K562 (cell line): ENCODE measurements around the gene ERGIC1. TPM values are rescaled to one million over a fixed set of nuclear protein-coding genes. Genes with fewer than 3 reads are reported as not detected.

Experiments used
- ATAC-seq: fragments of 200-7000 bp; cut with Tn5 transposase; 3 replicates; pipeline ENCODE4 v1.9.1; 2020; ENCODE audit warnings: moderate library complexity
- BruUV-seq: library from RNA; stranded (reverse); fragments of 400-500 nt; replicated peaks from 2 replicates; lab custom pipeline; 2021; lab: Mats Ljungman, UMichigan
- CTCF ChIA-PET: fragments of 300-600 bp; formaldehyde crosslinking; extraction: SDS; loops from one replicate; lab custom pipeline; 2021; ENCODE audit warnings: low intra/inter-chr PET ratio; lab: Yijun Ruan, JAX
- POLR2A ChIA-PET: fragments of 300-600, 350-650 bp; sonication (Branson Sonifier 250); formaldehyde crosslinking; extraction: SDS; loops from one replicate; lab custom pipeline; 2021; ENCODE audit warnings: antibody characterized with exemption, inconsistent platforms; lab: Yijun Ruan, JAX
- DNase-seq, 4 experiments: peaks; one replicate each; pipeline versions ENCODE4 v3.0.0 to v3.0.0-alpha.2; 2011 to 2018; ENCODE audit warnings: low spot score in 3 of 4, mixed read lengths in 3 of 4; ENCODE audit errors: extremely low read depth in 1 of 4
- FAIRE-seq: peaks from 2 replicates; lab custom pipeline; 2011; peaks lifted over from hg19 to GRCh38; lab: Jason Lieb, UNC
- H2AFZ ChIP-seq: 2 replicates; pipeline ENCODE4 v1.6.0; 2011; ENCODE audit warnings: low read depth, low read length, control low read depth, inconsistent platforms
- H3K27ac ChIP-seq: fragments of 200-600 bp; 3 replicates; pipeline ENCODE4 v1.8.0; 2011; ENCODE audit warnings: low read depth, mild to moderate bottlenecking, control low read depth, inconsistent platforms, low read length, moderate library complexity, mixed read lengths; ENCODE audit errors: extremely low read depth
- H3K27me3 ChIP-seq, 2 experiments: fragments of 300-600 bp in 1 of 2; 2 replicates in 1 of 2; 3 replicates in 1 of 2; pipeline versions ENCODE4 v1.6.0 to v1.8.0; 2011; ENCODE audit warnings: inconsistent platforms in 2 of 2, low read length in 2 of 2, mild to moderate bottlenecking in 1 of 2, mixed read lengths in 1 of 2, moderate library complexity in 1 of 2; ENCODE audit not compliant: control insufficient read depth in 2 of 2, insufficient read depth in 2 of 2
- H3K36me3 ChIP-seq: fragments of 300-600 bp; 3 replicates; pipeline ENCODE4 v1.8.0; 2011; ENCODE audit warnings: mild to moderate bottlenecking, low read length, inconsistent platforms; ENCODE audit not compliant: control insufficient read depth, insufficient read depth
- H3K4me1 ChIP-seq, 2 experiments: fragments of 200-600 bp in 1 of 2; replicated peaks in 1 of 2; 2 replicates in 1 of 2; 3 replicates in 1 of 2; pipeline versions ENCODE4 v1.5.1 to v1.8.0; 2011; ENCODE audit warnings: inconsistent platforms in 2 of 2, low read length in 2 of 2, mild to moderate bottlenecking in 1 of 2, mixed read lengths in 1 of 2, moderate library complexity in 1 of 2; ENCODE audit not compliant: control insufficient read depth in 2 of 2, insufficient read depth in 2 of 2
- H3K4me2 ChIP-seq: 2 replicates; pipeline ENCODE4 v1.6.1; 2011; ENCODE audit warnings: low read length, control low read depth, inconsistent platforms, mixed read lengths; ENCODE audit not compliant: insufficient read depth
- H3K4me3 ChIP-seq: fragments of 200-600 bp; sonication (generic), shearing (Covaris generic); 2 replicates; pipeline ENCODE4 v1.5.1; 2016; ENCODE audit warnings: control low read depth, inconsistent platforms
- H3K79me2 ChIP-seq: fragments of 200-600 bp; 3 replicates; pipeline ENCODE4 v1.8.0; 2011; ENCODE audit warnings: low read length, inconsistent platforms; ENCODE audit not compliant: control insufficient read depth, insufficient read depth
- H3K9ac ChIP-seq, 2 experiments: 2 replicates each; pipeline versions ENCODE4 v1.6.0 to v1.6.1; 2011; ENCODE audit warnings: low read depth in 2 of 2, low read length in 2 of 2, control low read depth in 1 of 2, inconsistent platforms in 1 of 2, mild to moderate bottlenecking in 1 of 2, mixed read lengths in 1 of 2; ENCODE audit not compliant: insufficient read depth in 1 of 2
- H3K9me1 ChIP-seq: one replicate; pipeline ENCODE4 v1.6.0; 2011; ENCODE audit warnings: inconsistent platforms, mild to moderate bottlenecking, low read length, moderate library complexity; ENCODE audit not compliant: control insufficient read depth, insufficient read depth
- H3K9me3 ChIP-seq: replicated peaks from 2 replicates; pipeline ENCODE4 v1.5.1; 2011; ENCODE audit warnings: low read depth, low read length, inconsistent platforms; ENCODE audit not compliant: control insufficient read depth, insufficient read depth
- H4K20me1 ChIP-seq: replicated peaks from 2 replicates; pipeline ENCODE4 v1.6.1; 2011; ENCODE audit warnings: low read length, inconsistent platforms, mixed read lengths; ENCODE audit not compliant: control insufficient read depth, insufficient read depth
- ARNT ChIP-seq, 2 experiments: fragments of 450-650 bp; IDR thresholded peaks; 2 replicates each; pipeline ENCODE4 v1.6.1; 2016; ENCODE audit warnings: mild to moderate bottlenecking in 1 of 2
- MYC ChIP-seq, 2 experiments: fragments of 250-450 bp in 1 of 2; sonication (Bioruptor Pico) in 1 of 2; IDR thresholded peaks; 2 replicates each; pipeline versions ENCODE4 v1.5.1 to v1.6.1; 2012 to 2021; ENCODE audit warnings: low read depth in 2 of 2, borderline replicate concordance in 1 of 2, improper control_type of control experiment in 1 of 2, low read length in 1 of 2, mild to moderate bottlenecking in 1 of 2, moderate library complexity in 1 of 2
- NR1H2 ChIP-seq: sonication (generic); formaldehyde crosslinking; IDR thresholded peaks from 2 replicates; pipeline ENCODE4 v1.4.0; 2020; ENCODE audit warnings: mild to moderate bottlenecking, missing genetic modification reagents
- NR3C1 ChIP-seq: sonication (generic); formaldehyde crosslinking; IDR thresholded peaks from 2 replicates; pipeline ENCODE4 v1.8.1; 2022; ENCODE audit warnings: missing genetic modification reagents
- PHF8 ChIP-seq: fragments of 200-600 bp; sonication (generic); IDR thresholded peaks from 2 replicates; pipeline ENCODE4 v1.6.1; 2012; ENCODE audit warnings: mixed run types, mild to moderate bottlenecking, inconsistent platforms, low read length, moderate library complexity, borderline replicate concordance
- POLR2B ChIP-seq: fragments of 450-650 bp; IDR thresholded peaks from 2 replicates; pipeline ENCODE4 v1.6.1; 2018; ENCODE audit warnings: low read depth; ENCODE audit not compliant: partially characterized antibody
- PTRF ChIP-seq: fragments of 450-650 bp; IDR thresholded peaks from 2 replicates; pipeline ENCODE4 v1.6.1; 2016; ENCODE audit warnings: mild to moderate bottlenecking, missing genetic modification characterization, missing compliant biosample characterization
- RAD51 ChIP-seq: fragments of 450-650 bp; IDR thresholded peaks from 2 replicates; pipeline ENCODE4 v1.7.1; 2016; ENCODE audit warnings: low read depth, mild to moderate bottlenecking, borderline replicate concordance
- TBL1XR1 ChIP-seq, 2 experiments: IDR thresholded peaks; 2 replicates each; pipeline ENCODE4 v1.6.1; 2012; ENCODE audit warnings: improper control_type of control experiment in 2 of 2, low read length in 2 of 2, mild to moderate bottlenecking in 1 of 2
- ZNF24 ChIP-seq: fragments of 450-650 bp; IDR thresholded peaks from 2 replicates; pipeline ENCODE4 v1.6.1; 2016
- ZNF282 ChIP-seq: sonication (generic); formaldehyde crosslinking; IDR thresholded peaks from 2 replicates; pipeline ENCODE4 v1.8.1; 2023; ENCODE audit warnings: missing genetic modification reagents
- ZNF444 ChIP-seq: fragments of 250-450 bp; sonication (Bioruptor Pico); IDR thresholded peaks from 2 replicates; pipeline ENCODE4 v1.4.0; 2020; ENCODE audit warnings: mild to moderate bottlenecking, moderate library complexity
- ZNF75A ChIP-seq: fragments of 450-650 bp; formaldehyde crosslinking; IDR thresholded peaks from 2 replicates; pipeline ENCODE4 v1.4.0; 2020; ENCODE audit warnings: mild to moderate bottlenecking
- WGBS: fragments of 100-300 bp; shearing (Covaris generic); methylation state at CpG from one replicate; pipeline ENCODE4 v1.1.6; 2016; ENCODE audit warnings: low coverage, mixed read lengths; ENCODE audit not compliant: insufficient coverage; ENCODE audit errors: missing lambda C conversion rate; 5-methylcytosine and 5-hydroxymethylcytosine counted together
- in situ Hi-C: fragments of 300-500 bp; cut with MboI; formaldehyde crosslinking; loops from 4 replicates; pipeline ENCODE4 v1.15.0; 2018; ENCODE audit warnings: inconsistent platforms, mixed read lengths
- intact Hi-C: fragments of 100-400 bp; cut with micrococcal nuclease; formaldehyde crosslinking; loops from 2 replicates; pipeline ENCODE4 v1.14.2; 2022
- polyA plus RNA-seq, 8 experiments: library from polyadenylated mRNA; depleted of rRNA in 4 of 8; stranded (reverse) in 5 of 8; unstranded in 3 of 8; fragments of >200 nt; fragmentation: Nextera tagmentation in 2 of 8; fragmentation: Illumina TruSeq in 1 of 8; extraction: Ambion mirVana in 2 of 8; extraction: Trizol in 1 of 8; gene quantifications; 2 replicates each; pipeline versions ENCODE4 v1.2.1 to v1.2.3, GENCODE V29; 2011 to 2014; ENCODE audit warnings: inconsistent platforms in 1 of 8, missing spikeins in 1 of 8
- total RNA-seq, 7 experiments: library from RNA; depleted of rRNA in 6 of 7; stranded (reverse); fragments of >200 nt in 6 of 7; fragmentation: Illumina TruSeq in 2 of 7; extraction: Trizol in 2 of 7; gene quantifications; 2 replicates each; pipeline versions ENCODE4 v1.2.1 to v1.2.3, GENCODE V29; 2011 to 2021; ENCODE audit warnings: low replicate concordance in 1 of 7
- TF ChIP-seq, protein P1 (sequence below): fragments of 450-650 bp; IDR thresholded peaks from one replicate; pipeline ENCODE4 v1.6.1; 2018; ENCODE audit warnings: mild to moderate bottlenecking, moderate library complexity; ENCODE audit not compliant: partially characterized antibody
- TF ChIP-seq, protein P2 (sequence below): IDR thresholded peaks from 2 replicates; pipeline ENCODE4 v1.6.1; 2014; ENCODE audit warnings: antibody characterized with exemption

ERGIC1 gene
- total and polyA plus RNA-seq, 9 of the 15 experiments (the other 6 are each of a cell fraction or from before 2014, with no cell fraction given), result 5.5 to 68.4 (median 36.4) TPM

DNA sequence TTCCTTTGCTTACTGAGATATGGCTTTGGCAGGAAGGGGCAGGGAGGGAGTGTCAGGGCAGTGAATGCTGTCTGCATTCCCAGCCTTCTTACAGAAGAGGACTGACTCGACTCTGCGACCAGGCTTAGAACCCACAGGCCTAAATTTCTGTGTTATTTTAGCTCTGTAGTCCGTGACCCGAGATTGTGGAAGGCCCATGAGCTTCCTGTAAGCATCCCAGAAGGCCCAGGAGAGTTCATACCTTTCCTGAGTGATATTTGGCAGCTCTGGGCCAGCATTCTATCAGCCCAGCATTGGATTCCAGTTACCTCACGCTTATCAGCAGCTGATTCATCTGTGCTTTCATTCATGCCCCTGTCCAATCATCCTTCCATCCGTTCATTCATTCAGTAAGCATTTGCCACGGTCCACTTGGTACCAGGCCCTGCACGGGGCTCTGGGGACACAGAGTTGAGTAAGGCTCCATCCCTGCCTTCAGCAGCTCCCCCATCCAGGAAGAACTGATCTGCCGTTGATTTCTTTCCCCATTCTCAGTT, 97.0 kb downstream of the ERGIC1 start (continued):
- TF ChIP-seq, protein P1, sequence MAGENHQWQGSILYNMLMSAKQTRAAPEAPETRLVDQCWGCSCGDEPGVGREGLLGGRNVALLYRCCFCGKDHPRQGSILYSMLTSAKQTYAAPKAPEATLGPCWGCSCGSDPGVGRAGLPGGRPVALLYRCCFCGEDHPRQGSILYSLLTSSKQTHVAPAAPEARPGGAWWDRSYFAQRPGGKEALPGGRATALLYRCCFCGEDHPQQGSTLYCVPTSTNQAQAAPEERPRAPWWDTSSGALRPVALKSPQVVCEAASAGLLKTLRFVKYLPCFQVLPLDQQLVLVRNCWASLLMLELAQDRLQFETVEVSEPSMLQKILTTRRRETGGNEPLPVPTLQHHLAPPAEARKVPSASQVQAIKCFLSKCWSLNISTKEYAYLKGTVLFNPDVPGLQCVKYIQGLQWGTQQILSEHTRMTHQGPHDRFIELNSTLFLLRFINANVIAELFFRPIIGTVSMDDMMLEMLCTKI, result no peak
- TF ChIP-seq ZNF282 (CRISPR knock-in tag) (no peak), NR1H2 (CRISPR knock-in tag) (no peak), TBL1XR1 (IDR thresholded peaks at IDR 0.05; ENCODE audit: low read length in 2 of 2) (no peak), ZNF24 (peak; percentile 83), POLR2B (no peak)

DNA sequence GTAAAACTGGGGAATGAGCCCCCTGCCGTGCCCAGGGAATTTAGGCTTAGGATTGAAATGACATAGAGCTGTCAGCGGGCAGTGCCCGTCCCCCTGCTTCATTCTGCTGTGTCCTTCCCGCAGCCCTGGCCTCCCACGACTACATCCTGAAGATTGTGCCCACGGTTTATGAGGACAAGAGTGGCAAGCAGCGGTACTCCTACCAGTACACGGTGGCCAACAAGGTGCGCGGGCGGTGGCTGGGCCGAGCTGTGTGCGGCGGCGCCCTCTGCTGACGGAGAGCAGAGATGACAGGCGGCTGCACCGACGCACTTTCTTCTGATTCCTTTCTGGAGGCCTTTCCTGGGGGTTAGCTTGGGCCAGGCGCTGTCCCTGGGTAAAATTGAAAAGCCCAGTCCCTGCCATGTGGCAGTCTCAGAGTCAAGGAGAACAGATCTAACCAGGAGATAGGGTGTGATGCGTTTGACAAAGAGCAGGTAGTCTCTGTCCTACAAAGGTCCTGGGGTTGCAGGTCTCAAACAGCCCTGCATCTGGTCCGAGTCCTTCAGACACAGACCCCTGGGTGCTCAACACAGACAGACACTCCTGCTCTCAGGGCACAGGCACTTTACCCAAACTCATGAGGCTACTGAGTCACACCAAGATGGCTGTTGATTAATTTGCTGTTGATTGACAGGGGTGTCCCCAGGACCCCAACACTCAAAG, 98.4 kb downstream of the ERGIC1 start:
- Histone ChIP-seq H3K9me3 (no peaks in the 10 kb centered on the region), H3K4me2 (no peak overlapping the region), H2AFZ (no peak overlapping the region), H3K4me1 (peaks cover 0 to 5% of the 10 kb centered on the region in 2 experiments; a peak in 1 of 5 replicates), H3K9ac (peak overlapping the region in 1 of 2 experiments; percentile 54; a peak in 1 of 4 replicates), H3K4me3 (no peak overlapping the region), H3K27me3 (no peaks in the 10 kb centered on the region), H3K27ac (no peak overlapping the region), H4K20me1 (no peaks in the 10 kb centered on the region), H3K36me3 (peaks cover 4% of the 10 kb centered on the region; the same call in 1 of the 3 replicates), H3K79me2 (no peaks in the 10 kb centered on the region), H3K9me1 (no peaks in the 10 kb centered on the region)
- peak; percentile 78 for FAIRE-seq
- CTCF ChIA-PET, result interaction anchor here (0.8 to 4.0 kb wide), 6 partner anchors 30 to 235 kb away, joined by 3 to 60 read pairs (median 4); no protein-coding TSS in a partner anchor
- in situ Hi-C loops, result no loop called here
- BruUV-seq, result no TSS peak
- 13% methylated on average over 22 of the region's 22 CpGs for WGBS
- POLR2A ChIA-PET, result interaction anchor here (0.6 to 1.8 kb wide), 4 partner anchors 18 to 233 kb away, joined by 3 to 18 read pairs (median 3); partner anchors contain the start of gene DUSP1
- peak; percentile 75 to 83 (median 80) for DNase-seq
- peak; percentile 98 for ATAC-seq
- intact Hi-C loops, result loop anchor here (1.0 to 10.0 kb wide), 2 partner anchors 219 to 458 kb away; no protein-coding TSS in a partner anchor
- TF ChIP-seq PTRF, result no peak
- TF ChIP-seq RAD51, result no peak
- no peak for TF ChIP-seq PHF8
- no peak for TF ChIP-seq NR3C1 (CRISPR knock-in tag)
- no peak for TF ChIP-seq ARNT (IDR thresholded peaks at IDR 0.05)
- TF ChIP-seq ZNF75A (CRISPR knock-in tag), result no peak
- no peak for TF ChIP-seq ZNF444 (CRISPR knock-in tag)
- TF ChIP-seq, protein P2, sequence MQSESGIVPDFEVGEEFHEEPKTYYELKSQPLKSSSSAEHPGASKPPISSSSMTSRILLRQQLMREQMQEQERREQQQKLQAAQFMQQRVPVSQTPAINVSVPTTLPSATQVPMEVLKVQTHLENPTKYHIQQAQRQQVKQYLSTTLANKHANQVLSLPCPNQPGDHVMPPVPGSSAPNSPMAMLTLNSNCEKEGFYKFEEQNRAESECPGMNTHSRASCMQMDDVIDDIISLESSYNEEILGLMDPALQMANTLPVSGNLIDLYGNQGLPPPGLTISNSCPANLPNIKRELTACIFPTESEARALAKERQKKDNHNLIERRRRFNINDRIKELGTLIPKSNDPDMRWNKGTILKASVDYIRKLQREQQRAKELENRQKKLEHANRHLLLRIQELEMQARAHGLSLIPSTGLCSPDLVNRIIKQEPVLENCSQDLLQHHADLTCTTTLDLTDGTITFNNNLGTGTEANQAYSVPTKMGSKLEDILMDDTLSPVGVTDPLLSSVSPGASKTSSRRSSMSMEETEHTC, result no peak
- TF ChIP-seq MYC (IDR thresholded peaks at IDR 0.05; ENCODE audit: low read depth, low read length), result no peak
- no peak for TF ChIP-seq MYC (CRISPR knock-in tag; IDR thresholded peaks at IDR 0.05; ENCODE audit: borderline replicate concordance, low read depth)
